ENCODE results near the gene CFAP70.

GRCh38 chr10:73357821-73358220, 843 bp downstream of the CFAP70 start:
- no peak for TF ChIP-seq EZH2 (IDR thresholded peaks at IDR 0.05; ENCODE audit: insufficient read depth, poor library complexity, severe bottlenecking)
- TF ChIP-seq EZH2phosphoT487 (IDR thresholded peaks at IDR 0.05; ENCODE audit: insufficient read depth, low read depth), result no peak

Measured in GM23248 (cell line).